Non-pigmented ciliary epithelial cell (primary cell): ENCODE data around the gene SPAG9.
"Not testable (repeated sequence)": the region's sequence is repeated elsewhere in the genome, so short reads cannot be mapped to it uniquely, and the experiment has no call there.

Experiments
- DNase-seq: peaks from one replicate; pipeline ENCODE4 v3.0.0-alpha.2; 2010; ENCODE audit warnings: low read depth

The SPAG9 gene

GRCh38 chr17:51142597-51142996, 21.9 kb upstream of the SPAG9 start:
- no peak for DNase-seq

- no peak for DNase-seq
Measured at GRCh38 chr17:51135956-51136355, 15.3 kb upstream of the SPAG9 start.

- no peak for DNase-seq
Measured at GRCh38 chr17:51133365-51133764, 12.7 kb upstream of the SPAG9 start.

GRCh38 chr17:51132964-51133319, 12.3 kb upstream of the SPAG9 start:
- no peak for DNase-seq

GRCh38 chr17:51128076-51128475, 7.4 kb upstream of the SPAG9 start:
- no peak for DNase-seq

- DNase-seq = no peak
Measured at GRCh38 chr17:51124640-51125503, 4.2 kb upstream of the SPAG9 start.

- DNase-seq = not testable (repeated sequence)
Measured at GRCh38 chr17:51122473-51123115, 1.9 kb upstream of the SPAG9 start.

- DNase-seq = peak; percentile 77
Measured at GRCh38 chr17:51121620-51122472, 1.2 kb upstream of the SPAG9 start.

- DNase-seq = no peak
Measured at GRCh38 chr17:51120357-51120738, 320 bp downstream of the SPAG9 start.

GRCh38 chr17:51119415-51120356, 982 bp downstream of the SPAG9 start:
- no peak for DNase-seq

GRCh38 chr17:51118330-51119195, 2.1 kb downstream of the SPAG9 start:
- no peak for DNase-seq

- no peak for DNase-seq
Measured at GRCh38 chr17:51115179-51115578, 5.5 kb downstream of the SPAG9 start.

- DNase-seq = not testable (repeated sequence)
Measured at GRCh38 chr17:51112303-51113222, 8.1 kb downstream of the SPAG9 start.

- no peak for DNase-seq
Measured at GRCh38 chr17:51107778-51108177, 12.9 kb downstream of the SPAG9 start.

- no peak for DNase-seq
Measured at GRCh38 chr17:51103451-51103850, 17.2 kb downstream of the SPAG9 start.

GRCh38 chr17:51103050-51103449, 17.6 kb downstream of the SPAG9 start:
- no peak for DNase-seq

GRCh38 chr17:51097708-51098446, 22.8 kb downstream of the SPAG9 start:
- no peak for DNase-seq

- DNase-seq = no peak
Measured at GRCh38 chr17:51091635-51092034, 29.0 kb downstream of the SPAG9 start.

- DNase-seq = not testable (repeated sequence)
Measured at GRCh38 chr17:51088868-51089267, 31.8 kb downstream of the SPAG9 start.
